WTC11 (cell line): ENCODE results near the gene RUNX1. TPM values are rescaled to one million over a fixed set of nuclear protein-coding genes. Genes with fewer than 3 reads are reported as not detected.

Experiments used
- ATAC-seq: fragments of 200-7000 bp; cut with Tn5 transposase; 2 replicates; pipeline ENCODE4 v1.10.0; 2021; ENCODE audit warnings: mild to moderate bottlenecking, moderate library complexity
- CTCF ChIA-PET: fragments of 300-600 bp; sonication (Branson Sonifier 250); formaldehyde crosslinking; loops from one replicate; lab custom pipeline; 2021; ENCODE audit warnings: antibody characterized with exemption; lab: Charles Lee
- POLR2A ChIA-PET: fragments of 350-600 bp; sonication (Branson Sonifier 250); formaldehyde crosslinking; loops from one replicate; lab custom pipeline; 2021; ENCODE audit warnings: antibody characterized with exemption; lab: Charles Lee
- DNase-seq: peaks from one replicate; pipeline ENCODE4 v3.0.0; 2021; ENCODE audit warnings: low spot score
- H3K27ac Mint-ChIP-seq: 2 replicates; pipeline ENCODE4 v1.8.0; 2021; ENCODE audit warnings: mixed read lengths
- H3K27me3 Mint-ChIP-seq: 2 replicates; pipeline ENCODE4 v1.8.0; 2021; ENCODE audit warnings: low read depth, mild to moderate bottlenecking, moderate library complexity, mixed read lengths
- H3K36me3 Mint-ChIP-seq: 2 replicates; pipeline ENCODE4 v1.8.0; 2021; ENCODE audit warnings: mixed read lengths
- H3K4me1 Mint-ChIP-seq: 2 replicates; pipeline ENCODE4 v1.8.0; 2022; ENCODE audit warnings: mixed read lengths
- H3K4me3 Mint-ChIP-seq: 2 replicates; pipeline ENCODE4 v1.8.0; 2021; ENCODE audit warnings: mild to moderate bottlenecking, moderate library complexity, mixed read lengths
- H3K9me3 Mint-ChIP-seq: 2 replicates; pipeline ENCODE4 v1.8.0; 2021; ENCODE audit warnings: mixed read lengths
- FOXP1 ChIP-seq: sonication (generic); formaldehyde crosslinking; IDR thresholded peaks from 2 replicates; pipeline ENCODE4 v1.8.0; 2022; ENCODE audit warnings: missing genetic modification reagents, mild to moderate bottlenecking, moderate library complexity, borderline replicate concordance
- GTF2I ChIP-seq: fragments of 250-450 bp; sonication (Bioruptor Pico); conservative IDR thresholded peaks from 2 replicates; pipeline ENCODE4 v1.4.0; 2021; ENCODE audit warnings: mild to moderate bottlenecking
- MXD4 ChIP-seq: fragments of 250-450 bp; sonication (Bioruptor Pico); IDR thresholded peaks from 2 replicates; pipeline ENCODE4 v1.8.0; 2021; ENCODE audit warnings: mild to moderate bottlenecking, moderate library complexity, borderline replicate concordance
- MYBL2 ChIP-seq: sonication (generic); formaldehyde crosslinking; IDR thresholded peaks from 2 replicates; pipeline ENCODE4 v1.8.1; 2023; ENCODE audit warnings: mild to moderate bottlenecking, moderate library complexity, missing genetic modification reagents
- NFE2L1 ChIP-seq: sonication (generic); formaldehyde crosslinking; IDR thresholded peaks from 2 replicates; pipeline ENCODE4 v1.8.1; 2023; ENCODE audit warnings: missing genetic modification reagents
- RORB ChIP-seq: fragments of 250-450 bp; sonication (Bioruptor Pico); IDR thresholded peaks from 2 replicates; pipeline ENCODE4 v1.9.0; 2021; ENCODE audit warnings: mild to moderate bottlenecking
- SMAD3 ChIP-seq: sonication (generic); formaldehyde crosslinking; IDR thresholded peaks from 2 replicates; pipeline ENCODE4 v1.8.0; 2022; ENCODE audit warnings: missing genetic modification reagents, mild to moderate bottlenecking, borderline replicate concordance
- SMAD4 ChIP-seq: sonication (generic); formaldehyde crosslinking; IDR thresholded peaks from 2 replicates; pipeline ENCODE4 v1.8.0; 2022; ENCODE audit warnings: mild to moderate bottlenecking, missing genetic modification reagents
- TP53 ChIP-seq: sonication (generic); formaldehyde crosslinking; IDR thresholded peaks from 2 replicates; pipeline ENCODE4 v1.8.1; 2023; ENCODE audit warnings: mild to moderate bottlenecking, missing genetic modification reagents
- ZBTB21 ChIP-seq: sonication (generic); formaldehyde crosslinking; IDR thresholded peaks from 2 replicates; pipeline ENCODE4 v1.8.1; 2023; ENCODE audit warnings: mild to moderate bottlenecking, missing genetic modification reagents, borderline replicate concordance
- ZNF121 ChIP-seq: sonication (generic); formaldehyde crosslinking; IDR thresholded peaks from 2 replicates; pipeline ENCODE4 v1.8.0; 2023; ENCODE audit warnings: missing genetic modification reagents
- ZNF232 ChIP-seq: sonication (generic); formaldehyde crosslinking; IDR thresholded peaks from 2 replicates; pipeline ENCODE4 v1.8.0; 2022; ENCODE audit warnings: mild to moderate bottlenecking, missing genetic modification reagents
- total RNA-seq: library from RNA; stranded (reverse); gene quantifications from 3 replicates; pipeline ENCODE4 v1.2.3, GENCODE V29; 2021
- TF ChIP-seq, protein P1 (sequence below): sonication (generic); formaldehyde crosslinking; IDR thresholded peaks from 2 replicates; pipeline ENCODE4 v1.8.0; 2022; ENCODE audit warnings: mild to moderate bottlenecking, missing genetic modification reagents
- TF ChIP-seq, protein P2 (sequence below): fragments of 250-450 bp; sonication (Bioruptor Pico); IDR thresholded peaks from 2 replicates; pipeline ENCODE4 v1.9.0; 2021; ENCODE audit warnings: mild to moderate bottlenecking, borderline replicate concordance
- TF ChIP-seq, protein P3 (sequence below): sonication (generic); formaldehyde crosslinking; IDR thresholded peaks from 2 replicates; pipeline ENCODE4 v1.8.0; 2022; ENCODE audit warnings: missing genetic modification reagents
- TF ChIP-seq, protein P4 (sequence below): sonication (generic); formaldehyde crosslinking; conservative IDR thresholded peaks from 2 replicates; pipeline ENCODE4 v1.8.1; 2022; ENCODE audit warnings: mild to moderate bottlenecking, missing genetic modification reagents
- TF ChIP-seq, protein P5 (sequence below): fragments of 250-450 bp; sonication (Bioruptor Pico); conservative IDR thresholded peaks from 2 replicates; pipeline ENCODE4 v1.9.0; 2021; ENCODE audit warnings: mild to moderate bottlenecking
- TF ChIP-seq, protein P6 (sequence below): sonication (generic); formaldehyde crosslinking; IDR thresholded peaks from 2 replicates; pipeline ENCODE4 v1.8.1; 2022; ENCODE audit warnings: low read depth, mild to moderate bottlenecking, moderate library complexity, missing genetic modification reagents, borderline replicate concordance

The RUNX1 gene
- total RNA-seq, 1 experiment from 2014 or later = 2.2 TPM

DNA sequence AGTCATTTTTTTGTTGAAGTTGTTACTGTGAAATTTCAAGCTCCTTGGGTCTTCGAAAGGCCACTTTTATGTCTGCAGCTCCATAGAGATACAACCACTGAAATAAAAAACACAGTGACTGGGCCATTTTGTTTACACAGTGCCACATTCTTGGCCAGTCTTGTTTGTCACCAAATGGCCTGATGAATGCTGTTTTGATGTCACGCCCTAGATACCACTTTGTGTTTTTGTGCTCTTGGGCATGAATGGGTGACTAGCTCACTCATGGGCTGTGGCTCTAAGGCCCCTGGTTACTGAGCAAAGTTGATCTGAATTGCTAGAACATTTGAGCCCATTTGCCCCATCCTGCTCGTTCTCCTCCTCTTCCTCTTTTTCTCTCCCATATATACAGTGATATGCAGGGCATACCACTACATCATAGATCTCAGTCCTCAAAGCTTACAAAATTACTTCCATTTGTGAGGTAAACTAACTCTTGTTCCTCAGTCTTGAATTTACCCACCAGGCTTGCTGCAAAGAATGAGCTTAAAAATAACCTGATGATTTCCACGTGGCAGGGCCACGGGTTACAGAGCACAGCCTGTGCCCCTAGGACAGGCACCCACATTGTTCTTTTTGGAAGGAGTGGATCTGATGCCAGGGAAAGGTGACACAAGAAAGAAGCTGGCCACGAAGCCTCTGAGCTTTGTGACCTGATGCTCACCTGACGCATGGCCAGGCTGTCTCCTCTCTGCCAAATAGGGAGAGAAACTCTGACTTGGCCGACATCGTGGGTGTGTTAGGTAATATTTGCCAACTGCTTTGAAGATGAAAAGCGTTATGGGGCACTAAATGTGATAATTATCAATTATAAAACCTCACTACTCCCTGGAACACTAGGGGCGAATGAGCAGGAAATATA lies 92.4 kb downstream of the RUNX1 start:
- DNase-seq = no peak
- CTCF ChIA-PET = interaction anchor here (1.0 kb wide), 1 partner anchor 11 kb away, joined by 4 read pairs; no protein-coding TSS in a partner anchor
- TF ChIP-seq GTF2I (no peak), TP53 (no peak), MXD4 (CRISPR knock-in tag) (no peak), ZNF232 (CRISPR knock-in tag) (no peak), SMAD4 (CRISPR knock-in tag) (no peak), FOXP1 (CRISPR knock-in tag) (no peak), ZNF121 (CRISPR knock-in tag) (no peak), NFE2L1 (CRISPR knock-in tag) (no peak), RORB (CRISPR knock-in tag) (no peak), SMAD3 (CRISPR knock-in tag) (no peak), MYBL2 (no peak), ZBTB21 (CRISPR knock-in tag) (no peak)
- TF ChIP-seq, protein P1, sequence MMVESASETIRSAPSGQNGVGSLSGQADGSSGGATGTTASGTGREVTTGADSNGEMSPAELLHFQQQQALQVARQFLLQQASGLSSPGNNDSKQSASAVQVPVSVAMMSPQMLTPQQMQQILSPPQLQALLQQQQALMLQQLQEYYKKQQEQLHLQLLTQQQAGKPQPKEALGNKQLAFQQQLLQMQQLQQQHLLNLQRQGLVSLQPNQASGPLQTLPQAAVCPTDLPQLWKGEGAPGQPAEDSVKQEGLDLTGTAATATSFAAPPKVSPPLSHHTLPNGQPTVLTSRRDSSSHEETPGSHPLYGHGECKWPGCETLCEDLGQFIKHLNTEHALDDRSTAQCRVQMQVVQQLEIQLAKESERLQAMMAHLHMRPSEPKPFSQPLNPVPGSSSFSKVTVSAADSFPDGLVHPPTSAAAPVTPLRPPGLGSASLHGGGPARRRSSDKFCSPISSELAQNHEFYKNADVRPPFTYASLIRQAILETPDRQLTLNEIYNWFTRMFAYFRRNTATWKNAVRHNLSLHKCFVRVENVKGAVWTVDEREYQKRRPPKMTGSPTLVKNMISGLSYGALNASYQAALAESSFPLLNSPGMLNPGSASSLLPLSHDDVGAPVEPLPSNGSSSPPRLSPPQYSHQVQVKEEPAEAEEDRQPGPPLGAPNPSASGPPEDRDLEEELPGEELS = no peak
- TF ChIP-seq, protein P2, sequence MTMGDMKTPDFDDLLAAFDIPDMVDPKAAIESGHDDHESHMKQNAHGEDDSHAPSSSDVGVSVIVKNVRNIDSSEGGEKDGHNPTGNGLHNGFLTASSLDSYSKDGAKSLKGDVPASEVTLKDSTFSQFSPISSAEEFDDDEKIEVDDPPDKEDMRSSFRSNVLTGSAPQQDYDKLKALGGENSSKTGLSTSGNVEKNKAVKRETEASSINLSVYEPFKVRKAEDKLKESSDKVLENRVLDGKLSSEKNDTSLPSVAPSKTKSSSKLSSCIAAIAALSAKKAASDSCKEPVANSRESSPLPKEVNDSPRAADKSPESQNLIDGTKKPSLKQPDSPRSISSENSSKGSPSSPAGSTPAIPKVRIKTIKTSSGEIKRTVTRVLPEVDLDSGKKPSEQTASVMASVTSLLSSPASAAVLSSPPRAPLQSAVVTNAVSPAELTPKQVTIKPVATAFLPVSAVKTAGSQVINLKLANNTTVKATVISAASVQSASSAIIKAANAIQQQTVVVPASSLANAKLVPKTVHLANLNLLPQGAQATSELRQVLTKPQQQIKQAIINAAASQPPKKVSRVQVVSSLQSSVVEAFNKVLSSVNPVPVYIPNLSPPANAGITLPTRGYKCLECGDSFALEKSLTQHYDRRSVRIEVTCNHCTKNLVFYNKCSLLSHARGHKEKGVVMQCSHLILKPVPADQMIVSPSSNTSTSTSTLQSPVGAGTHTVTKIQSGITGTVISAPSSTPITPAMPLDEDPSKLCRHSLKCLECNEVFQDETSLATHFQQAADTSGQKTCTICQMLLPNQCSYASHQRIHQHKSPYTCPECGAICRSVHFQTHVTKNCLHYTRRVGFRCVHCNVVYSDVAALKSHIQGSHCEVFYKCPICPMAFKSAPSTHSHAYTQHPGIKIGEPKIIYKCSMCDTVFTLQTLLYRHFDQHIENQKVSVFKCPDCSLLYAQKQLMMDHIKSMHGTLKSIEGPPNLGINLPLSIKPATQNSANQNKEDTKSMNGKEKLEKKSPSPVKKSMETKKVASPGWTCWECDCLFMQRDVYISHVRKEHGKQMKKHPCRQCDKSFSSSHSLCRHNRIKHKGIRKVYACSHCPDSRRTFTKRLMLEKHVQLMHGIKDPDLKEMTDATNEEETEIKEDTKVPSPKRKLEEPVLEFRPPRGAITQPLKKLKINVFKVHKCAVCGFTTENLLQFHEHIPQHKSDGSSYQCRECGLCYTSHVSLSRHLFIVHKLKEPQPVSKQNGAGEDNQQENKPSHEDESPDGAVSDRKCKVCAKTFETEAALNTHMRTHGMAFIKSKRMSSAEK (CRISPR knock-in tag) = no peak
- TF ChIP-seq, protein P3, sequence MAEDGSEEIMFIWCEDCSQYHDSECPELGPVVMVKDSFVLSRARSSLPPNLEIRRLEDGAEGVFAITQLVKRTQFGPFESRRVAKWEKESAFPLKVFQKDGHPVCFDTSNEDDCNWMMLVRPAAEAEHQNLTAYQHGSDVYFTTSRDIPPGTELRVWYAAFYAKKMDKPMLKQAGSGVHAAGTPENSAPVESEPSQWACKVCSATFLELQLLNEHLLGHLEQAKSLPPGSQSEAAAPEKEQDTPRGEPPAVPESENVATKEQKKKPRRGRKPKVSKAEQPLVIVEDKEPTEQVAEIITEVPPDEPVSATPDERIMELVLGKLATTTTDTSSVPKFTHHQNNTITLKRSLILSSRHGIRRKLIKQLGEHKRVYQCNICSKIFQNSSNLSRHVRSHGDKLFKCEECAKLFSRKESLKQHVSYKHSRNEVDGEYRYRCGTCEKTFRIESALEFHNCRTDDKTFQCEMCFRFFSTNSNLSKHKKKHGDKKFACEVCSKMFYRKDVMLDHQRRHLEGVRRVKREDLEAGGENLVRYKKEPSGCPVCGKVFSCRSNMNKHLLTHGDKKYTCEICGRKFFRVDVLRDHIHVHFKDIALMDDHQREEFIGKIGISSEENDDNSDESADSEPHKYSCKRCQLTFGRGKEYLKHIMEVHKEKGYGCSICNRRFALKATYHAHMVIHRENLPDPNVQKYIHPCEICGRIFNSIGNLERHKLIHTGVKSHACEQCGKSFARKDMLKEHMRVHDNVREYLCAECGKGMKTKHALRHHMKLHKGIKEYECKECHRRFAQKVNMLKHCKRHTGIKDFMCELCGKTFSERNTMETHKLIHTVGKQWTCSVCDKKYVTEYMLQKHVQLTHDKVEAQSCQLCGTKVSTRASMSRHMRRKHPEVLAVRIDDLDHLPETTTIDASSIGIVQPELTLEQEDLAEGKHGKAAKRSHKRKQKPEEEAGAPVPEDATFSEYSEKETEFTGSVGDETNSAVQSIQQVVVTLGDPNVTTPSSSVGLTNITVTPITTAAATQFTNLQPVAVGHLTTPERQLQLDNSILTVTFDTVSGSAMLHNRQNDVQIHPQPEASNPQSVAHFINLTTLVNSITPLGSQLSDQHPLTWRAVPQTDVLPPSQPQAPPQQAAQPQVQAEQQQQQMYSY (CRISPR knock-in tag) = no peak
- TF ChIP-seq, protein P4, sequence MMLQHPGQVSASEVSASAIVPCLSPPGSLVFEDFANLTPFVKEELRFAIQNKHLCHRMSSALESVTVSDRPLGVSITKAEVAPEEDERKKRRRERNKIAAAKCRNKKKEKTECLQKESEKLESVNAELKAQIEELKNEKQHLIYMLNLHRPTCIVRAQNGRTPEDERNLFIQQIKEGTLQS = no peak
- TF ChIP-seq, protein P5, sequence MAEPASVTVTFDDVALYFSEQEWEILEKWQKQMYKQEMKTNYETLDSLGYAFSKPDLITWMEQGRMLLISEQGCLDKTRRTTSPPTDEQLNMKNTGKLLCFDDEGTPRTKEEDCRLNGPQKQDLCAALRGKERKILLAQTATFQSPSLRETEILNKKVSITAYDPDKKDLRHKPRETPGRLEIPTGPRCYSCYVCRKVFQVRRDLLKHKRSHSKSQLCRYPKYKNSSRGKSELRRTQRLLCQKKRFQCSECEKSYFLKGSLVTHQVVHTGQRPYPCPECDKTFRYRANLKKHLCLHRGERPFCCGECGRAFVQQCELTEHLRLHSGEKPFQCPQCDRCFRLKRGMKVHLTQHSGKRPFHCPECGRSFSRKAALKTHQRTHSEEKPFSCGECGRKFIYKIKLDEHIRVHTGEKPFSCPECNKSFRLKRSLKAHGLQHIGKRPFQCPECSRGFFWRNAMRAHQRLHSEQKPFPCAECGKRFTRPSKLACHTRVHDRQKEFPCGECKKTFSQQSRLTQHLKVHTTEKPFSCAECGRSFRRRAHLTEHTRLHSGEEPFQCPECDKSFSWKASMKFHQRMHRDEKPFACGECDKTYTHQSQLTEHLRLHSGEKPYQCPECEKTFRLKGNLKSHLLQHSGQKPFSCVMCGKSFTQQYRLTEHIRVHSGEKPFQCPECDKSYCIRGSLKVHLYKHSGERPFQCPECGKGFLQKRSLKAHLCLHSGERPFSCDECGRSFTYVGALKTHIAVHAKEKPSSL (CRISPR knock-in tag) = no peak
- TF ChIP-seq, protein P6, sequence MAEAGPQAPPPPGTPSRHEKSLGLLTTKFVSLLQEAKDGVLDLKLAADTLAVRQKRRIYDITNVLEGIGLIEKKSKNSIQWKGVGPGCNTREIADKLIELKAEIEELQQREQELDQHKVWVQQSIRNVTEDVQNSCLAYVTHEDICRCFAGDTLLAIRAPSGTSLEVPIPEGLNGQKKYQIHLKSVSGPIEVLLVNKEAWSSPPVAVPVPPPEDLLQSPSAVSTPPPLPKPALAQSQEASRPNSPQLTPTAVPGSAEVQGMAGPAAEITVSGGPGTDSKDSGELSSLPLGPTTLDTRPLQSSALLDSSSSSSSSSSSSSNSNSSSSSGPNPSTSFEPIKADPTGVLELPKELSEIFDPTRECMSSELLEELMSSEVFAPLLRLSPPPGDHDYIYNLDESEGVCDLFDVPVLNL = no peak
- TF ChIP-seq, all 79 proteins: peak for 0
- H3K4me3 Mint-ChIP-seq = no peak overlapping the region
- ATAC-seq = no peak
- peaks cover 14% of the 10 kb centered on the region for H3K9me3 Mint-ChIP-seq
- peaks cover 25% of the 10 kb centered on the region for H3K4me1 Mint-ChIP-seq
- no peak overlapping the region for H3K27ac Mint-ChIP-seq
- H3K36me3 Mint-ChIP-seq = no peaks in the 10 kb centered on the region
- no peaks in the 10 kb centered on the region; the same call in none of the 2 replicates for H3K27me3 Mint-ChIP-seq
- POLR2A ChIA-PET = no interaction called here
